ENCODE measurements around the gene UBTD2. TPM values are rescaled to one million over a fixed set of nuclear protein-coding genes. Genes with fewer than 3 reads are reported as not detected.

UBTD2 gene
- total RNA-seq, 4 donors from 2014 or later: 19.4 to 31.0 (median 26.2) TPM

DNA sequence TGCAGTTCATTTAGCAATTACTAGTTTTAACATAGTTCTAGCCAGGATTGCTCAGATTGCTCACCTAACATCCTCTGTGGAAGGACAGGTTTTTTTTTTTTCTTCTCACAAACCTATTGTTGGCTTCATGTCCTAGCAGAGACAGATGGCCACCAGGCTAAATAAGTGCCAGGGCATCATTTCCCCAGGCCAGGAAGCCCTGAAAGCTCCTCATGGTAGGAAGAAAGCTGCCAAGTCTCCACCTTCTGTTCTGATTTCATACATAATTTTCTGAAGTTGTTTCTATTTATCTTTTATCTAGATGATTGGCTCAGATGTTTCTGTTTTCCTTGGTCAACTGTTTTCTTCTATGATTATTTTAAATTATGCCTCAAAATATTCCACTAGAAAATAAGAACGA, 58.6 kb downstream of the UBTD2 start:
- TF ChIP-seq POLR2A (IDR thresholded peaks at IDR 0.05): no peak
- no peak for TF ChIP-seq EP300 (IDR thresholded peaks at IDR 0.05)
- TF ChIP-seq, protein P1, sequence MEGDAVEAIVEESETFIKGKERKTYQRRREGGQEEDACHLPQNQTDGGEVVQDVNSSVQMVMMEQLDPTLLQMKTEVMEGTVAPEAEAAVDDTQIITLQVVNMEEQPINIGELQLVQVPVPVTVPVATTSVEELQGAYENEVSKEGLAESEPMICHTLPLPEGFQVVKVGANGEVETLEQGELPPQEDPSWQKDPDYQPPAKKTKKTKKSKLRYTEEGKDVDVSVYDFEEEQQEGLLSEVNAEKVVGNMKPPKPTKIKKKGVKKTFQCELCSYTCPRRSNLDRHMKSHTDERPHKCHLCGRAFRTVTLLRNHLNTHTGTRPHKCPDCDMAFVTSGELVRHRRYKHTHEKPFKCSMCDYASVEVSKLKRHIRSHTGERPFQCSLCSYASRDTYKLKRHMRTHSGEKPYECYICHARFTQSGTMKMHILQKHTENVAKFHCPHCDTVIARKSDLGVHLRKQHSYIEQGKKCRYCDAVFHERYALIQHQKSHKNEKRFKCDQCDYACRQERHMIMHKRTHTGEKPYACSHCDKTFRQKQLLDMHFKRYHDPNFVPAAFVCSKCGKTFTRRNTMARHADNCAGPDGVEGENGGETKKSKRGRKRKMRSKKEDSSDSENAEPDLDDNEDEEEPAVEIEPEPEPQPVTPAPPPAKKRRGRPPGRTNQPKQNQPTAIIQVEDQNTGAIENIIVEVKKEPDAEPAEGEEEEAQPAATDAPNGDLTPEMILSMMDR (IDR thresholded peaks at IDR 0.05): no peak
- no peak for DNase-seq (ENCODE audit: low spot score in 2 of 2)
- Histone ChIP-seq H3K27ac (no peak overlapping the region), H3K36me3 (peaks cover 0 to 29% (median 0%) of the 10 kb centered on the region in 3 donors), H3K27me3 (no peaks in the 10 kb centered on the region), H3K4me3 (no peak overlapping the region), H3K9me3 (no peaks in the 10 kb centered on the region), H3K4me1 (no peaks in the 10 kb centered on the region)
- WGBS, 2 donors: 60 to 88% methylated on average over 1 of the region's 1 CpG

DNA sequence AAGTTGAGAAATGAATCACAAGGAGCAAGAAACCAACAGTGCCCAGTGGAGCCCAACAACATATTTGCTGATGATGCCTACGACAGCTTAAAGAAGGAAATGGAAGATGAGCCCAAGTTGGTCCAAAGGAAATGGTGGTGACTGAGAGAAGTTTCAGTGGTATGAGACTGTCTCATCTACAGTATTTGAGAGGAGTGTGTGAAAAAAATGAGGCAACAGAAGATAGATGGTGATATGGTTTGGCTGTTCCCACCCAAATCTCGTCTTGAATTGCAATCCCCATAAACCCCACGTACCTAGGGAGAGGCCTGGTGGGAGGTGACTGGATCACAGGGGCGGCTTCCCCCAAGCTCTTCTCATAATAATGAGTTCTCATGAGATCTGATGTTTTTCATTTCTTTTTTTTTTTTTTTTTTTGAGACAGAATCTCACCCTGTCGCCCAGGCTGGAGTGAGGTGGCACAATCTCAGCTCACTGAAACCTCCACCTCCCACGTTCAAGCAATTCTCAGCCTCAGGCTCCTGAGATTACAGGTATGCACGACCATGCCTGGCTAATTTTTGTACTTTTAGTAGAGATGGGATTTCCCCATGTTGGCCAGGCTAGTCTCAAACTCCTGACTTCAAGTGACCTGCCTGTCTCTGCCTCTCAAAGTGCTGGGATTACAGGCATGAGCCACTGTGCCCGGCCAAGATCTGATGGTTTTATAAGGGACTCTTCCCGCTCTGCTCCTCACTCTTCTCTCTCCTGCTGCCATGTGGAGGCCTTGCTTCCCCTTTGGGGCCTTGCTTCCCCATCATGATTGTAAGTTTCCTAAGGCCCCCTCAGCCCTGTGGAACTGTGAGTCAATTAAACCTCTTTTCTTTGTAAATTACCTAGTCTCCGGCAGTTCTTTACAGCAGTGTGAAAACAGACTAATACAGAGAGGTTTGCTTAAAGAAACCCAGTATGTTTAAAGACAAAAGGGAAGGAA, 59.4 kb downstream of the UBTD2 start:
- H3K27me3 ChIP-seq: no peaks in the 10 kb centered on the region
- no peak overlapping the region for H3K27ac ChIP-seq
- H3K4me1 ChIP-seq: no peaks in the 10 kb centered on the region
- peaks cover 0 to 3% (median 0%) of the 10 kb centered on the region in 4 donors for H3K9me3 ChIP-seq
- no peak overlapping the region for H3K4me3 ChIP-seq
- DNase-seq (ENCODE audit: low spot score in 2 of 2): no peak
- 84 to 87% methylated on average over 10 of the region's 10 CpGs for WGBS, 2 donors
- peaks cover 0 to 36% (median 0%) of the 10 kb centered on the region in 3 donors for H3K36me3 ChIP-seq
- TF ChIP-seq, protein P1 (IDR thresholded peaks at IDR 0.05): no peak

- Histone ChIP-seq H3K4me3 (no peak overlapping the region), H3K36me3 (peaks cover 0 to 53% (median 0%) of the 10 kb centered on the region in 3 donors), H3K9me3 (peaks cover 0 to 8% (median 0%) of the 10 kb centered on the region in 4 donors), H3K27ac (no peak overlapping the region), H3K4me1 (no peaks in the 10 kb centered on the region), H3K27me3 (no peaks in the 10 kb centered on the region)
- TF ChIP-seq EP300 (IDR thresholded peaks at IDR 0.05): no peak
- TF ChIP-seq POLR2A (IDR thresholded peaks at IDR 0.05): no peak
- TF ChIP-seq, protein P1 (IDR thresholded peaks at IDR 0.05): no peak
- DNase-seq (ENCODE audit: low spot score in 2 of 2): no peak
- 93 to 96% methylated on average over 2 of the region's 2 CpGs for WGBS, 2 donors
Observed at GRCh38 chr5:172219296-172219695, 64.3 kb downstream of the UBTD2 start.

DNA sequence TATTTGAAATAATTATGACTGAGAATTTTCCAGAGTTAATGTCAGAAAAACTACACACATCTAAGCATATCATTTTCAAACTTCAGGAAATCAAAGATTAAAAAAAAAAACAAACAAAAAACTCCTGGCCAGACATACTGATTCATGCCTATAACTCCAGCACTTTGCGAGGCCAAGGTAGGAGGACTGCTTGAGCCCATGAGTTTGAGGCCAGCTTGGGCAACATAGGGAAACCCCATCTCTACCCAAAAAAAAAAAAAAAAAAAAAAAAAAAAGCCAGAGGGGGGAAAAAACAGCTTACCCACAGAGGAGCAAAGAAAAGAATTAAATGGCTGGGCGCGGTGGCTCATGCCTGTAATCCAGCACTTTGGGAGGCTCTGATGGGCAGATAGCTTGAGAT, 67.2 kb downstream of the UBTD2 start:
- 87 to 95% methylated on average over 3 of the region's 3 CpGs for WGBS, 2 donors
- H3K36me3 ChIP-seq: peaks cover 0 to 55% (median 5%) of the 10 kb centered on the region in 3 donors
- DNase-seq (ENCODE audit: low spot score in 2 of 2): no peak
- TF ChIP-seq POLR2A (IDR thresholded peaks at IDR 0.05): no peak
- TF ChIP-seq EP300 (IDR thresholded peaks at IDR 0.05): no peak
- TF ChIP-seq, protein P1 (IDR thresholded peaks at IDR 0.05): no peak
- no peak overlapping the region for H3K27ac ChIP-seq
- H3K4me1 ChIP-seq: no peaks in the 10 kb centered on the region
- no peaks in the 10 kb centered on the region for H3K27me3 ChIP-seq
- H3K9me3 ChIP-seq: peaks cover 0 to 8% (median 0%) of the 10 kb centered on the region in 4 donors
- H3K4me3 ChIP-seq: no peak overlapping the region

DNA sequence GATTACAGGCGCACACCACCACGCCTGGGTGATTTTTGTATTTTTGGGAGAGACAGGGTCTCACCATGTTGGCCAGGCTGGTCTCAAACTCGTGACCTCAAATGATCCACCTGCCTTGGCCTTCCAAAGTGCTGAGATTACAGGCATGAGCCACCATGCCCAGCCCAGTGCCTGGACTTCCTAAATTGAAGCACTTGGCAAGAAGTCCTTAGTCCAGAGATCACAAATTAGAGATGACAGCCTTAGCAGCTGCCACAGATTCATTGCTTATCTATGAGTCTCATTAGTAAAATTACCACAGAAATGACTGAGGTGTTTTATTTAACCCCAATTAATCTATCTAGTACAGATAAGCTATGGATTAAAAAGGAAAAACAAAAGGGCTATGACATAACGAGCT, 70.4 kb downstream of the UBTD2 start:
- no peaks in the 10 kb centered on the region for H3K27me3 ChIP-seq
- H3K27ac ChIP-seq: no peak overlapping the region
- WGBS, 2 donors: 94 to 96% methylated on average over 4 of the region's 4 CpGs
- DNase-seq (ENCODE audit: low spot score in 2 of 2): no peak
- no peaks in the 10 kb centered on the region for H3K4me1 ChIP-seq
- H3K36me3 ChIP-seq: peaks cover 0 to 44% (median 5%) of the 10 kb centered on the region in 3 donors
- no peaks in the 10 kb centered on the region for H3K9me3 ChIP-seq
- TF ChIP-seq POLR2A (IDR thresholded peaks at IDR 0.05): no peak
- TF ChIP-seq EP300 (IDR thresholded peaks at IDR 0.05): no peak
- TF ChIP-seq, protein P1 (IDR thresholded peaks at IDR 0.05): no peak
- no peak overlapping the region for H3K4me3 ChIP-seq

Measured in tibial nerve (tissue), 4 donors.